Measurements from ENCODE around the gene DENND1A. TPM values are rescaled to one million over a fixed set of nuclear protein-coding genes. Genes with fewer than 3 reads are reported as not detected.
"Not testable (repeated sequence)": the region's sequence is repeated elsewhere in the genome, so short reads cannot be mapped to it uniquely, and the experiment has no call there.

DENND1A gene
- total RNA-seq, 4 donors from 2014 or later: 15.8 to 33.5 (median 23.9) TPM

GRCh38 chr9:123335193-123335985 is 594.5 kb downstream of the DENND1A start:
- Histone ChIP-seq H3K4me3 (no peak overlapping the region), H3K27ac (no peak overlapping the region), H3K36me3 (no peaks in the 10 kb centered on the region), H3K27me3 (no peaks in the 10 kb centered on the region), H3K9me3 (no peaks in the 10 kb centered on the region), H3K4me1 (peaks cover 22% of the 10 kb centered on the region)
- 27% methylated on average over 9 of the region's 9 CpGs for WGBS
- DNase-seq (ENCODE audit: low spot score in 2 of 2): no peak
- no peak for TF ChIP-seq EP300 (IDR thresholded peaks at IDR 0.05)
- TF ChIP-seq CTCF (IDR thresholded peaks at IDR 0.05): no peak
- TF ChIP-seq POLR2AphosphoS5 (IDR thresholded peaks at IDR 0.05): no peak

- Histone ChIP-seq H3K27ac (no peak overlapping the region), H3K4me1 (peaks cover 22% of the 10 kb centered on the region), H3K36me3 (no peaks in the 10 kb centered on the region), H3K4me3 (no peak overlapping the region), H3K9me3 (no peaks in the 10 kb centered on the region), H3K27me3 (no peaks in the 10 kb centered on the region)
- WGBS: 88% methylated on average over 3 of the region's 3 CpGs
- TF ChIP-seq CTCF (IDR thresholded peaks at IDR 0.05) (no peak), EP300 (IDR thresholded peaks at IDR 0.05) (no peak), POLR2AphosphoS5 (IDR thresholded peaks at IDR 0.05) (no peak), POLR2A (IDR thresholded peaks at IDR 0.05) (no peak)
- no peak for DNase-seq (ENCODE audit: low spot score in 2 of 2)
Observed at GRCh38 chr9:123334639-123335038, 595.3 kb downstream of the DENND1A start.

- DNase-seq (ENCODE audit: low spot score in 2 of 2); H3K4me3 ChIP-seq; H3K9me3 ChIP-seq; H3K27me3 ChIP-seq; H3K36me3 ChIP-seq; H3K27ac ChIP-seq: not testable (repeated sequence)
- 52% methylated on average over 8 of the region's 8 CpGs for WGBS
- peaks cover 25% of the 10 kb centered on the region for H3K4me1 ChIP-seq
Observed at GRCh38 chr9:123333058-123333669, 596.8 kb downstream of the DENND1A start.

GRCh38 chr9:123331346-123332060 is 598.4 kb downstream of the DENND1A start:
- H3K27me3 ChIP-seq: no peaks in the 10 kb centered on the region
- no peak for DNase-seq (ENCODE audit: low spot score in 2 of 2)
- WGBS: 95% methylated on average over 15 of the region's 15 CpGs
- TF ChIP-seq POLR2A (IDR thresholded peaks at IDR 0.05): no peak
- no peak for TF ChIP-seq CTCF (IDR thresholded peaks at IDR 0.05)
- no peak for TF ChIP-seq EP300 (IDR thresholded peaks at IDR 0.05)
- no peak for TF ChIP-seq POLR2AphosphoS5 (IDR thresholded peaks at IDR 0.05)
- H3K27ac ChIP-seq: no peak overlapping the region
- no peaks in the 10 kb centered on the region for H3K36me3 ChIP-seq
- H3K4me3 ChIP-seq: no peak overlapping the region
- no peaks in the 10 kb centered on the region for H3K9me3 ChIP-seq
- peaks cover 39% of the 10 kb centered on the region for H3K4me1 ChIP-seq

Other genes with a start within 250 kb of the DENND1A start
- 10 to 100 TPM in 3 of 4 donors, 1 to 10 TPM in 1; 1.7 to 20.6 (median 11.6) TPM for gene LHX2, start 81.6 kb upstream of the DENND1A start, total RNA-seq